Breast epithelium (tissue), 4 donors: ENCODE measurements around the gene RGL1. TPM values are rescaled to one million over a fixed set of nuclear protein-coding genes. Genes with fewer than 3 reads are reported as not detected.

ENCODE experiments used
- DNase-seq, 2 donors: peaks; one replicate each; pipeline ENCODE4 v3.0.0-alpha.2; 2019; ENCODE audit warnings: low spot score in 2 of 2
- H3K27ac ChIP-seq, 2 donors: fragments of 200-600 bp; sonication (generic) in 1 of 2; one replicate each; pipeline ENCODE4 v1.5.1; 2016 to 2019; ENCODE audit warnings: mild to moderate bottlenecking in 1 of 2
- H3K27me3 ChIP-seq, 2 donors: fragments of 200-600 bp; sonication (generic) in 1 of 2; one replicate each; pipeline versions ENCODE4 v1.5.1 to v1.6.0; 2017 to 2019; ENCODE audit warnings: control low read depth in 1 of 2, mild to moderate bottlenecking in 1 of 2
- H3K36me3 ChIP-seq: fragments of 200-600 bp; one replicate; pipeline ENCODE4 v1.5.1; 2019
- H3K4me1 ChIP-seq, 2 donors: fragments of 200-600 bp; sonication (generic); one replicate each; pipeline ENCODE4 v1.5.1; 2016 to 2019; ENCODE audit warnings: control low read depth in 1 of 2
- H3K4me3 ChIP-seq, 3 donors: fragments of 200-600 bp; sonication (generic); 1 replicate in 2 of 3; 2 replicates in 1 of 3; pipeline ENCODE4 v1.5.1; 2016 to 2019; ENCODE audit warnings: mild to moderate bottlenecking in 3 of 3, moderate library complexity in 2 of 3
- H3K9me3 ChIP-seq, 2 donors: fragments of 200-600 bp; sonication (generic) in 1 of 2; one replicate each; pipeline ENCODE4 v1.5.1; 2016 to 2019; ENCODE audit warnings: control low read depth in 1 of 2
- POLR2A ChIP-seq: fragments of 450-650 bp; IDR thresholded peaks from one replicate; pipeline ENCODE4 v1.6.1; 2016; ENCODE audit warnings: antibody characterized with exemption, mild to moderate bottlenecking, moderate library complexity
- POLR2AphosphoS5 ChIP-seq, 3 donors: sonication (generic); formaldehyde crosslinking; IDR thresholded peaks; one replicate each; pipeline ENCODE4 v1.6.1; 2017; ENCODE audit warnings: antibody characterized with exemption in 3 of 3
- intact Hi-C: fragments of 100-400 bp; cut with DNase I; formaldehyde crosslinking; loops from one replicate; pipeline ENCODE4 v1.15.1; 2023; ENCODE audit warnings: low total_unique reads
- total RNA-seq, 3 donors: library from RNA; depleted of rRNA; stranded (reverse); fragments of >200 nt; gene quantifications; one replicate each; pipeline ENCODE4 v1.1.0, GENCODE V29; 2016
- TF ChIP-seq, protein P1 (sequence below), 3 donors: fragments of 450-650 bp; IDR thresholded peaks; one replicate each; pipeline ENCODE4 v1.5.1; 2016 to 2017; ENCODE audit warnings: antibody characterized with exemption in 3 of 3, mild to moderate bottlenecking in 3 of 3, moderate library complexity in 3 of 3

Gene RGL1
- total RNA-seq, 3 donors from 2014 or later = 24.9 to 70.2 (median 26.8) TPM

DNA sequence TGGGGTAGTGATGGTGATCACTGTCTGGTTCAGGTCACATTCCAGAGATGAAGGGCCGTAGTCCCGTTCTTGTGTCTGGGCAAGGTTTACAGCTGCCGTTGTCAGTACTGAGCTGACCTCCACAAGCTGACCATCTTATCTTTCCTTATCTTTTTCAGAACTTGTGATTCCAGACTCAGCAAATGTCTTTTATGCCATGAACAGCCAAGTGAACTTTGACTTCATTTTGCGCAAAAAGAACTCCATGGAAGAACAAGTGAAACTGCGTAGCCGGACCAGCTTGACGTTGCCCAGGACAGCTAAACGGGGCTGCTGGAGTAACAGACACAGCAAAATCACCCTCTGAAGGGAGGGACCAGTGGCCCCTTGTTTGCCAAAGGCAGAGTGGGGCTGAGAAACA is 121.0 kb downstream of the RGL1 start:
- no peaks in the 10 kb centered on the region for H3K27me3 ChIP-seq
- no peak for DNase-seq
- no peak for TF ChIP-seq POLR2A
- TF ChIP-seq, protein P1, sequence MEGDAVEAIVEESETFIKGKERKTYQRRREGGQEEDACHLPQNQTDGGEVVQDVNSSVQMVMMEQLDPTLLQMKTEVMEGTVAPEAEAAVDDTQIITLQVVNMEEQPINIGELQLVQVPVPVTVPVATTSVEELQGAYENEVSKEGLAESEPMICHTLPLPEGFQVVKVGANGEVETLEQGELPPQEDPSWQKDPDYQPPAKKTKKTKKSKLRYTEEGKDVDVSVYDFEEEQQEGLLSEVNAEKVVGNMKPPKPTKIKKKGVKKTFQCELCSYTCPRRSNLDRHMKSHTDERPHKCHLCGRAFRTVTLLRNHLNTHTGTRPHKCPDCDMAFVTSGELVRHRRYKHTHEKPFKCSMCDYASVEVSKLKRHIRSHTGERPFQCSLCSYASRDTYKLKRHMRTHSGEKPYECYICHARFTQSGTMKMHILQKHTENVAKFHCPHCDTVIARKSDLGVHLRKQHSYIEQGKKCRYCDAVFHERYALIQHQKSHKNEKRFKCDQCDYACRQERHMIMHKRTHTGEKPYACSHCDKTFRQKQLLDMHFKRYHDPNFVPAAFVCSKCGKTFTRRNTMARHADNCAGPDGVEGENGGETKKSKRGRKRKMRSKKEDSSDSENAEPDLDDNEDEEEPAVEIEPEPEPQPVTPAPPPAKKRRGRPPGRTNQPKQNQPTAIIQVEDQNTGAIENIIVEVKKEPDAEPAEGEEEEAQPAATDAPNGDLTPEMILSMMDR (IDR thresholded peaks at IDR 0.05) = no peak
- no peak for TF ChIP-seq POLR2AphosphoS5 (IDR thresholded peaks at IDR 0.05)
- no peak overlapping the region for H3K4me3 ChIP-seq
- no peaks in the 10 kb centered on the region for H3K36me3 ChIP-seq
- H3K9me3 ChIP-seq = no peaks in the 10 kb centered on the region
- no peaks in the 10 kb centered on the region for H3K4me1 ChIP-seq
- intact Hi-C loops = loop anchor here (5.0 kb wide), 1 partner anchor 839 kb away; no protein-coding TSS in a partner anchor
- no peak overlapping the region for H3K27ac ChIP-seq

DNA sequence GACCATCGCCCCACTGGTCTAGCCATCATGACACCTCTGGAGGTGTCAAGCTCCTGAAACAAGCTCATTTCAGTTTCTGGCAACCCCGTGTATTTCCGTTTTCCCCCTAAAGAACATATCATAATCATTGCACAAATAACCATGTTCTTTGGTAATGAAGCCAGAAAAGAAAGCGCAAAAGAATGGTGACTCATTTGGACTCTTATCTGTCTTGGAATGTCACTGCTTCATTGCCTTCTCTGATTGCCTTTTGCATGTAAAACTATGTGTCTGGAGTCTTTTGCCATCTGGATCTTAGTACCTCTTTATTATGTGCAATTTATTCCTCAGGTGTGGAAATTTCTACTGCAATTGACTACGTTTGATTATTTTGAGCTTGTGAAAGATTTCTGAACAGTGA is 122.1 kb downstream of the RGL1 start:
- no peak overlapping the region for H3K27ac ChIP-seq
- TF ChIP-seq, protein P1 (IDR thresholded peaks at IDR 0.05) = no peak
- TF ChIP-seq POLR2AphosphoS5 (IDR thresholded peaks at IDR 0.05) (no peak), POLR2A (no peak)
- DNase-seq = no peak
- H3K27me3 ChIP-seq = no peaks in the 10 kb centered on the region
- H3K4me1 ChIP-seq = peaks cover 0 to 1% of the 10 kb centered on the region in 2 donors
- no peaks in the 10 kb centered on the region for H3K9me3 ChIP-seq
- H3K36me3 ChIP-seq = no peaks in the 10 kb centered on the region
- H3K4me3 ChIP-seq = no peak overlapping the region
- intact Hi-C loops = loop anchor here (5.0 kb wide), 1 partner anchor 840 kb away; no protein-coding TSS in a partner anchor

DNA sequence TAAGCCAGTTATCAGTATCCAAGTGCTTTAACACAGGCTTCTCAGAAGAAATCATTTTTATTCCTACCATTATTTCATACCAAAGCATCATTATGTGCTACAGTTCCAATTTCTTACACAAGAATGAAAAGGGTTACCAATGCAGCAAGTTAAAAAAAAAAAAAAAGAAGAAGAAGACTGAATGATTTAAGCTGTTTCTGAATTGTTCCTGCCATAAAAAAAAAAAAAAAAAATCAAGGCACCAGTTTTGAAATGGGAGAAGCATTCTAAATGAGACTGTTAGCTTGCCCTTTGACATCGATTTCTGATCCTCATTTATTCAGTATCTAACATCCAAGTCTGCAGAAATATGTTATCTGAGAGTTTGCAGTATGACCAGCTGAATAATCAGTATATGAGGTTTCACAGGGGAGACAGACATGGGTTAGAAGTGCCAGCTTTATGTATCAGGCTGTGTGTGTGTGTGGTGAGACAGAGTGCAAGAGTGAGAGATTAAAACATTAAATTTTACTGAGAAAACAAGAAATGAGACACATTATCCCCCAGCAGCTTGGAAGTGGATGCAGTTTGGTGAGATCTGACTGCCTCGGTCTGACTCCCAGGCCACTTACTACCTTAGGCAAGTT is 126.8 kb downstream of the RGL1 start:
- H3K4me1 ChIP-seq = peaks cover 0 to 5% of the 10 kb centered on the region in 2 donors
- H3K9me3 ChIP-seq = no peaks in the 10 kb centered on the region
- H3K4me3 ChIP-seq = no peak overlapping the region
- no peaks in the 10 kb centered on the region for H3K27me3 ChIP-seq
- H3K27ac ChIP-seq = peak overlapping the region in 1 of 2 donors; percentile 29
- TF ChIP-seq POLR2A = no peak
- TF ChIP-seq, protein P1 (IDR thresholded peaks at IDR 0.05) = no peak
- TF ChIP-seq POLR2AphosphoS5 (IDR thresholded peaks at IDR 0.05) = no peak
- intact Hi-C loops = no loop called here
- H3K36me3 ChIP-seq = no peaks in the 10 kb centered on the region
- no peak for DNase-seq

DNA sequence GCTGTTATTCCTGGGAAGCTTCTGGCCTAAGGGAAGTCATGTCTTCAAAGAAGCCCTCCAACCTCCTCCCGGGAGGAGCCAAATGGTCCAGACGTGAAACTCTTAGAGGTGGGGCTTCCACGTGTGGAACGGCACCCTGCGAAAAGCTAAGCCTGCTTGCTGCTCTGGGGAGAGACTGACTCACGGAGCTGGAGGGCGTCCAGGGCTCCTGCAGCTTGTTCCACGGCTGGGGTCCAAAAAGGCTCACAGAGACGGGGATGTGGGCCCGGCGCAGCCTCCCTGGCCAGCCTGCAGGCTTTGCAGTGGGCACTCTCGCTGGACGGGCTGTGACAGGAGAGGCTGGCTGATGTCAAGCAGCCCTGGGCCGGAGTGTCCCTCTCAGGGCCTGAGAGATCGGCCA is 127.5 kb downstream of the RGL1 start:
- H3K9me3 ChIP-seq = no peaks in the 10 kb centered on the region
- H3K36me3 ChIP-seq = no peaks in the 10 kb centered on the region
- DNase-seq = no peak
- H3K4me3 ChIP-seq = peak overlapping the region in 2 of 3 donors; percentile 11 to 30
- H3K4me1 ChIP-seq = peaks cover 0 to 5% of the 10 kb centered on the region in 2 donors
- intact Hi-C loops = no loop called here
- TF ChIP-seq, protein P1 (IDR thresholded peaks at IDR 0.05) = no peak
- TF ChIP-seq POLR2A = no peak
- no peak for TF ChIP-seq POLR2AphosphoS5 (IDR thresholded peaks at IDR 0.05)
- no peaks in the 10 kb centered on the region for H3K27me3 ChIP-seq
- peak overlapping the region in 1 of 2 donors; percentile 29 for H3K27ac ChIP-seq

DNA sequence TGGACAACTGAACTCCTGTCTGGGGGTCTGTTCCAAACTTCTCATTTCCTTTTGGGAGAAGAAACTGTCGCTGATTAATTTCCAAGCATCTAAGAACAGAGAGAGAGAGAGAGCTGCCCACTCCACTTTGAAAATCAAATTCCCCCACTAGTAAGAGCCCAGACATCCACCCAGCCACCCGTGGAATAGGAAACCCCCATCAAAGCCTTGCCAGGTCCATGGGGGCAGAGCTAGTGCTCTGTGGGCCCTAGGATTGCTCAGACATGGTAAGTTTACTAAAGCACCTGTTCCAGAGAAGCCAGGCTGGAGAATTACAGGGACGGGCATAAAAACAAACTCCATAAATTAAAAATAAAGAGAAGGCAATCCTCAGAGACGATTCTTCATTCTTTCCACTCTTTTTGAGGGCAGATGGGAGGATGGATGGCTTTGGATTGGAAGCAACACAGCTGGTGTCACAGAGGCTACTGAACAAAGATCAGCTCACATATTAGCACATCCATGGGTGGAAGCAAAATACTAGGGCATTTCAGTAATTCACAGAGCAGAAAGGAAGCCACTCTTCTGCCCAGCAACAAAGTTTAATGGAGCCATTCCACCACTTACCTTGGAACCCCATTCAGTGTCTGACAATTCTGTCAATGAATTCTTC is 128.7 kb downstream of the RGL1 start:
- Histone ChIP-seq H3K4me1 (peaks cover 0 to 5% of the 10 kb centered on the region in 2 donors), H3K27me3 (no peaks in the 10 kb centered on the region), H3K9me3 (no peaks in the 10 kb centered on the region), H3K27ac (no peak overlapping the region), H3K4me3 (no peak overlapping the region), H3K36me3 (no peaks in the 10 kb centered on the region)
- intact Hi-C loops = no loop called here
- TF ChIP-seq, protein P1 (IDR thresholded peaks at IDR 0.05) = no peak
- TF ChIP-seq POLR2A = no peak
- TF ChIP-seq POLR2AphosphoS5 (IDR thresholded peaks at IDR 0.05) = no peak
- no peak for DNase-seq
